HG02678 (cell line): ENCODE measurements around the gene DLX3.
"Not testable (repeated sequence)": the region's sequence is repeated elsewhere in the genome, so short reads cannot be mapped to it uniquely, and the experiment has no call there.

Experiments
- ATAC-seq: cut with Tn5 transposase; IDR thresholded peaks from one replicate; pipeline ENCODE4 v1.9.1; 2021; ENCODE audit warnings: mild to moderate bottlenecking, moderate library complexity; ENCODE audit not compliant: unreplicated experiment

The DLX3 gene

GRCh38 chr17:49995055-49995738, at the start of gene DLX3:
Gene DLX3 (minus strand): TSS chr17:49995224. CDS start chr17:49994998, 226 bp downstream.
- no peak for ATAC-seq

- ATAC-seq: no peak
Observed at GRCh38 chr17:50044483-50044882, 49.5 kb upstream of the DLX3 start.

GRCh38 chr17:50043290-50044148, 48.5 kb upstream of the DLX3 start:
- no peak for ATAC-seq

GRCh38 chr17:50042211-50042610, 47.2 kb upstream of the DLX3 start:
- no peak for ATAC-seq

- not testable (repeated sequence) for ATAC-seq
Observed at GRCh38 chr17:50040496-50040895, 45.5 kb upstream of the DLX3 start.

GRCh38 chr17:50039058-50039457, 44.0 kb upstream of the DLX3 start:
- ATAC-seq: no peak

- no peak for ATAC-seq
Observed at GRCh38 chr17:50037321-50038107, 42.5 kb upstream of the DLX3 start.

- ATAC-seq: no peak
Observed at GRCh38 chr17:50036455-50037261, 41.6 kb upstream of the DLX3 start.

GRCh38 chr17:50035945-50036344, 40.9 kb upstream of the DLX3 start:
- no peak for ATAC-seq

- ATAC-seq: no peak
Observed at GRCh38 chr17:50035421-50035879, 40.4 kb upstream of the DLX3 start.

GRCh38 chr17:50034498-50035364, 39.7 kb upstream of the DLX3 start:
- ATAC-seq: no peak

- ATAC-seq: no peak
Observed at GRCh38 chr17:50033316-50033715, 38.3 kb upstream of the DLX3 start.

- ATAC-seq: no peak
Observed at GRCh38 chr17:50029185-50029584, 34.2 kb upstream of the DLX3 start.

- ATAC-seq: no peak
Observed at GRCh38 chr17:50028736-50029120, 33.7 kb upstream of the DLX3 start.

- ATAC-seq: no peak
Observed at GRCh38 chr17:50027881-50028735, 33.1 kb upstream of the DLX3 start.

GRCh38 chr17:50027172-50027880, 32.3 kb upstream of the DLX3 start:
- ATAC-seq: no peak

- no peak for ATAC-seq
Observed at GRCh38 chr17:50026837-50027171, 31.8 kb upstream of the DLX3 start.

GRCh38 chr17:50026046-50026675, 31.1 kb upstream of the DLX3 start:
- ATAC-seq: no peak
